Measurements from ENCODE around the gene CCDC142. TPM values are rescaled to one million over a fixed set of nuclear protein-coding genes. Genes with fewer than 3 reads are reported as not detected.

Gene CCDC142
- total RNA-seq, 1 experiment from 2014 or later, result 14.0 TPM

DNA sequence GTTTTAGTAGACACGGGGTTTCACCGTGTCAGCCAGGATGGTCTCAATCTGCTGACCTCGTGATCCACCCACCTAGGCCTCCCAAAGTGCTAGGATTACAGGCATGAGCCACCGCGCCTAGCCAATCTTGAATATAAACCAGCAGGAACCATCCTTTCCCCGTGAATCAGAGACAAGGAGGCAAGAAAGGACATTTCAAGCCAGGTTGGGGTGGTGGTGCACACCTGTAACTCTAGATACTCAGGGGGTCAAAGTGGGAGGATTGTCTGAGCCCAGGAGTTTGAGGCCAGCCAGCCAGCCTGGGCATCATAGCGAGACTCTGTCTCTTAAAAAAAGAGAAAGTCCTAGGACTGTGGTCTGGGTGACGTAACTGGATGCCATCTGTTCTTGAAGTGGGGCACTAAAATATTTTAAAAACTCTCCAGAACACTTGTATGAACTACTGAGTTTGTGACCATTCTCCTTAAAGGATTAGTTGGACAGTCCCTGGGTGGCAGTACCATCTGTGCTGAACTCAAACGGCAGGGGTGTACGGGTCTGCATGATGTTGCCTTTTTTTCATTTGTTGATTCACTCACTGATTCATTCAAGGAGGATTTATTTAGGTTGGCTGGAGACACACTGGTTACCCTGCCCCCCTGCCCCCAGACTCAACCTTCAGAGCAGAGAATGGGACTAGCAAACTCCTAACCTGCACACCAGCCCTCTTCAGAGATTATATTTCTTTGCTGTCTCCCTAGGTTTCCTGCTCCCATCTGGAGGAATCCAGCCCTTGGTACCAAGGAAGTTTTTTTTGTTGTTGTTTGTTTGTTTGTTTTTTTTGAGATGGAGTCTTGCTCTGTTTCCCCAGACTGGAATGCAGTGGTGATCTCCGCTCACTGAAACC lies 28.5 kb upstream of the CCDC142 start:
- H3K36me3 Mint-ChIP-seq, result peaks cover 6% of the 10 kb centered on the region
- CTCF ChIA-PET, result interaction anchor here (0.8 to 1.2 kb wide), 3 partner anchors 10 to 76 kb away, joined by 3 to 6 read pairs (median 4); no protein-coding TSS in a partner anchor
- TF ChIP-seq GTF2I (CRISPR knock-in tag; conservative IDR thresholded peaks at IDR 0.05) (no peak), CBFB (CRISPR knock-in tag; IDR thresholded peaks at IDR 0.05; ENCODE audit: low read depth) (no peak), ZNF416 (CRISPR knock-in tag; IDR thresholded peaks at IDR 0.05) (no peak), RORB (CRISPR knock-in tag; IDR thresholded peaks at IDR 0.05) (no peak), PRRX2 (CRISPR knock-in tag; IDR thresholded peaks at IDR 0.05) (no peak), ZNF232 (CRISPR knock-in tag; IDR thresholded peaks at IDR 0.05) (no peak), NFYB (CRISPR knock-in tag; conservative IDR thresholded peaks at IDR 0.05; ENCODE audit: low read depth) (no peak), KAT7 (CRISPR knock-in tag; IDR thresholded peaks at IDR 0.05; ENCODE audit: borderline replicate concordance) (no peak), JAZF1 (CRISPR knock-in tag; IDR thresholded peaks at IDR 0.05) (no peak), IRF2 (CRISPR knock-in tag; IDR thresholded peaks at IDR 0.05; ENCODE audit: borderline replicate concordance, low read depth) (no peak), NFATC4 (CRISPR knock-in tag; IDR thresholded peaks at IDR 0.05) (no peak), NR2C2 (CRISPR knock-in tag; IDR thresholded peaks at IDR 0.05) (no peak), CREB1 (CRISPR knock-in tag; IDR thresholded peaks at IDR 0.05) (no peak), ZNF138 (CRISPR knock-in tag; conservative IDR thresholded peaks at IDR 0.05) (no peak), RELA (CRISPR knock-in tag; IDR thresholded peaks at IDR 0.05; ENCODE audit: borderline replicate concordance) (no peak)
- TF ChIP-seq, protein P1, sequence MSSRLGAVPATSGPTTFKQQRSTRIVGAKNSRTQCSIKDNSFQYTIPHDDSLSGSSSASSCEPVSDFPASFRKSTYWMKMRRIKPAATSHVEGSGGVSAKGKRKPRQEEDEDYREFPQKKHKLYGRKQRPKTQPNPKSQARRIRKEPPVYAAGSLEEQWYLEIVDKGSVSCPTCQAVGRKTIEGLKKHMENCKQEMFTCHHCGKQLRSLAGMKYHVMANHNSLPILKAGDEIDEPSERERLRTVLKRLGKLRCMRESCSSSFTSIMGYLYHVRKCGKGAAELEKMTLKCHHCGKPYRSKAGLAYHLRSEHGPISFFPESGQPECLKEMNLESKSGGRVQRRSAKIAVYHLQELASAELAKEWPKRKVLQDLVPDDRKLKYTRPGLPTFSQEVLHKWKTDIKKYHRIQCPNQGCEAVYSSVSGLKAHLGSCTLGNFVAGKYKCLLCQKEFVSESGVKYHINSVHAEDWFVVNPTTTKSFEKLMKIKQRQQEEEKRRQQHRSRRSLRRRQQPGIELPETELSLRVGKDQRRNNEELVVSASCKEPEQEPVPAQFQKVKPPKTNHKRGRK (CRISPR knock-in tag; IDR thresholded peaks at IDR 0.05; ENCODE audit: borderline replicate concordance), result no peak
- TF ChIP-seq, protein P2, sequence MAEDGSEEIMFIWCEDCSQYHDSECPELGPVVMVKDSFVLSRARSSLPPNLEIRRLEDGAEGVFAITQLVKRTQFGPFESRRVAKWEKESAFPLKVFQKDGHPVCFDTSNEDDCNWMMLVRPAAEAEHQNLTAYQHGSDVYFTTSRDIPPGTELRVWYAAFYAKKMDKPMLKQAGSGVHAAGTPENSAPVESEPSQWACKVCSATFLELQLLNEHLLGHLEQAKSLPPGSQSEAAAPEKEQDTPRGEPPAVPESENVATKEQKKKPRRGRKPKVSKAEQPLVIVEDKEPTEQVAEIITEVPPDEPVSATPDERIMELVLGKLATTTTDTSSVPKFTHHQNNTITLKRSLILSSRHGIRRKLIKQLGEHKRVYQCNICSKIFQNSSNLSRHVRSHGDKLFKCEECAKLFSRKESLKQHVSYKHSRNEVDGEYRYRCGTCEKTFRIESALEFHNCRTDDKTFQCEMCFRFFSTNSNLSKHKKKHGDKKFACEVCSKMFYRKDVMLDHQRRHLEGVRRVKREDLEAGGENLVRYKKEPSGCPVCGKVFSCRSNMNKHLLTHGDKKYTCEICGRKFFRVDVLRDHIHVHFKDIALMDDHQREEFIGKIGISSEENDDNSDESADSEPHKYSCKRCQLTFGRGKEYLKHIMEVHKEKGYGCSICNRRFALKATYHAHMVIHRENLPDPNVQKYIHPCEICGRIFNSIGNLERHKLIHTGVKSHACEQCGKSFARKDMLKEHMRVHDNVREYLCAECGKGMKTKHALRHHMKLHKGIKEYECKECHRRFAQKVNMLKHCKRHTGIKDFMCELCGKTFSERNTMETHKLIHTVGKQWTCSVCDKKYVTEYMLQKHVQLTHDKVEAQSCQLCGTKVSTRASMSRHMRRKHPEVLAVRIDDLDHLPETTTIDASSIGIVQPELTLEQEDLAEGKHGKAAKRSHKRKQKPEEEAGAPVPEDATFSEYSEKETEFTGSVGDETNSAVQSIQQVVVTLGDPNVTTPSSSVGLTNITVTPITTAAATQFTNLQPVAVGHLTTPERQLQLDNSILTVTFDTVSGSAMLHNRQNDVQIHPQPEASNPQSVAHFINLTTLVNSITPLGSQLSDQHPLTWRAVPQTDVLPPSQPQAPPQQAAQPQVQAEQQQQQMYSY (CRISPR knock-in tag; IDR thresholded peaks at IDR 0.05), result no peak
- TF ChIP-seq, protein P3, sequence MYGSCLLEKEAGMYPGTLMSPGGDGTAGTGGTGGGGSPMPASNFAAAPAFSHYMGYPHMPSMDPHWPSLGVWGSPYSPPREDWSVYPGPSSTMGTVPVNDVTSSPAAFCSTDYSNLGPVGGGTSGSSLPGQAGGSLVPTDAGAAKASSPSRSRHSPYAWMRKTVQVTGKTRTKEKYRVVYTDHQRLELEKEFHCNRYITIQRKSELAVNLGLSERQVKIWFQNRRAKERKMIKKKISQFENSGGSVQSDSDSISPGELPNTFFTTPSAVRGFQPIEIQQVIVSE (CRISPR knock-in tag; IDR thresholded peaks at IDR 0.05; ENCODE audit: borderline replicate concordance), result no peak
- TF ChIP-seq, protein P4, sequence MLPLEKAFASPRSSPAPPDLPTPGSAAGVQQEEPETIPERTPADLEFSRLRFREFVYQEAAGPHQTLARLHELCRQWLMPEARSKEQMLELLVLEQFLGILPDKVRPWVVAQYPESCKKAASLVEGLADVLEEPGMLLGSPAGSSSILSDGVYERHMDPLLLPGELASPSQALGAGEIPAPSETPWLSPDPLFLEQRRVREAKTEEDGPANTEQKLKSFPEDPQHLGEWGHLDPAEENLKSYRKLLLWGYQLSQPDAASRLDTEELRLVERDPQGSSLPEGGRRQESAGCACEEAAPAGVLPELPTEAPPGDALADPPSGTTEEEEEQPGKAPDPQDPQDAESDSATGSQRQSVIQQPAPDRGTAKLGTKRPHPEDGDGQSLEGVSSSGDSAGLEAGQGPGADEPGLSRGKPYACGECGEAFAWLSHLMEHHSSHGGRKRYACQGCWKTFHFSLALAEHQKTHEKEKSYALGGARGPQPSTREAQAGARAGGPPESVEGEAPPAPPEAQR (CRISPR knock-in tag; IDR thresholded peaks at IDR 0.05), result no peak
- no peak for DNase-seq (ENCODE audit: low spot score)
- H3K4me1 Mint-ChIP-seq, result peaks cover 30% of the 10 kb centered on the region
- POLR2A ChIA-PET, result interaction anchor here (0.7 kb wide), 2 partner anchors 10 to 29 kb away, joined by 5 to 6 read pairs; no protein-coding TSS in a partner anchor
- no peak for ATAC-seq
- no peak overlapping the region for H3K4me3 Mint-ChIP-seq
- H3K9me3 Mint-ChIP-seq, result peaks cover 1% of the 10 kb centered on the region; the same call in 1 of the 2 replicates
- H3K27me3 Mint-ChIP-seq (ENCODE audit: low read depth), result peaks cover 95% of the 10 kb centered on the region
- no peak overlapping the region for H3K27ac Mint-ChIP-seq
